ENCODE data around the gene PIGU. TPM values are rescaled to one million over a fixed set of nuclear protein-coding genes. Genes with fewer than 3 reads are reported as not detected.

The PIGU gene
- total and polyA plus RNA-seq, 2 donors (not counting 3 experiments of a cell fraction or from before 2014, with no cell fraction given), result 20.3 to 81.8 TPM

DNA sequence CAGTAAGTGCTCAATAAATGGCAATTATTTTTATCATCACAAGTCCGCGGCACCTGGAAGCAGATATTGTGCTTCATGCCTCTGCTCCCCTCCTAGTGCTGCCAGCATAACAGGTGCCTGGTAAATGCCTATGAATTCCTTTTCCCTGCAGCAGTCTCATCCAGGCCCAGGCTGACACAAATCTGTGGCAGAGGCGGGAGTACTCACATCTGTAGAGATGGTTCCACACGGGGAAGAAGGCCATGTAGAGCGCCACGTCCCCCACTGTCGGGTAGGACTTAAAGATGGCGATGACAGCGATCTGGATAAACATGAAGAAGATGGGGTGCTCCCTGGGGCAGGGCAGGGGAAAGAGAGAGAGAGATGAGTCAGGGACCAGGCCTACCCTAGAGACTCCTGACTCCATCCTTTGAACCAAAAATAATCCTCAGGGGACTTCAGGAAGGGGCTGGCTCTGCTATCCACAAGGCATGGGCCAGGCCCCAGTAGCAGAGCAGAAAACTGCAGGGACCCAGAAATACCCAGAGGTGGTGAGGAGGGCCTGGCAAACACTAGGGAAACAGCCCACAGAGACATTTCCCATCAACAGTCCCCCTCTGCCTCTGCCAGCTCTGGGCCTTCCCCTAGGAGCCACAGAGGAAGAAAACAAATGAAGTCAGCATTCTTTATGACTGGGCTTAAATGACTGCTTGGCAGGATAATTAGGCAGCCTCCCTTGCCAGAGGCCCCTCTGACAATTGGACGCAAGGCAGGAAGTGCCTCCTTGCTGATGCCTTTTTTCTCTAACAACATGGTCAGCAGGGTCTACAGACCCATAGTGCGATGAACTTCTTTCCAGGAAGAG is 95.3 kb downstream of the PIGU start:
- Histone ChIP-seq H3K4me2 (ENCODE audit: insufficient read depth, low read length) (no peak overlapping the region), H3K4me1 (ENCODE audit: control insufficient read depth, extremely low read depth, insufficient read depth, low read length) (peaks cover 14% of the 10 kb centered on the region), H3K9me3 (replicated peaks; ENCODE audit: control insufficient read depth, insufficient read depth, low read length) (no peaks in the 10 kb centered on the region), H3K27me3 (ENCODE audit: control insufficient read depth in 2 of 2, insufficient read depth in 2 of 2, low read length in 2 of 2) (no peaks in the 10 kb centered on the region), H3K27ac (ENCODE audit: insufficient read depth, low read depth, low read length) (peak overlapping the region; percentile 51), H2AFZ (ENCODE audit: low read depth, low read length) (peak overlapping the region; percentile 27), H4K20me1 (replicated peaks; ENCODE audit: control insufficient read depth, extremely low read depth, insufficient read depth, low read length) (no peaks in the 10 kb centered on the region), H3K9me1 (replicated peaks; ENCODE audit: control insufficient read depth, extremely low read depth, insufficient read depth, low read length) (no peaks in the 10 kb centered on the region), H3K4me3 (replicated peaks in 1 of 3; ENCODE audit: insufficient read depth in 1 of 3, low read depth in 1 of 3, low read length in 3 of 3) (no peak overlapping the region), H3K36me3 (ENCODE audit: control insufficient read depth in 2 of 2, extremely low read depth in 1 of 2, insufficient read depth in 2 of 2, low read length in 2 of 2) (peaks cover 0 to 5% of the 10 kb centered on the region in 2 experiments), H3K79me2 (ENCODE audit: control insufficient read depth, insufficient read depth, low read length) (no peaks in the 10 kb centered on the region), H3K9ac (replicated peaks; ENCODE audit: extremely low read depth, insufficient read depth, low read length) (peak overlapping the region; percentile 3)
- DNase-seq (ENCODE audit: low read depth, low spot score) (peak; percentile 91), FAIRE-seq (peak; percentile 90)
- no TSS peak for BruUV-seq (replicated peaks)
- intact Hi-C loops (cut with micrococcal nuclease) (no loop called here), dilution Hi-C loops (cut with MboI; ENCODE audit: extremely low pct_ligation_motif_present, low sequenced_read_pairs) (no loop called here)
- TF ChIP-seq FOS (IDR thresholded peaks at IDR 0.05; ENCODE audit: borderline replicate concordance, insufficient read depth, low read length) (no peak), POLR2A (IDR thresholded peaks at IDR 0.05; ENCODE audit: low read depth, low read length) (no peak), EZH2 (IDR thresholded peaks at IDR 0.05; ENCODE audit: borderline replicate concordance, low read depth, low read length, severe bottlenecking) (no peak), GATA2 (IDR thresholded peaks at IDR 0.05; ENCODE audit: insufficient read depth, insufficient read length, low read depth, low read length) (no peak), MYC (IDR thresholded peaks at IDR 0.05; ENCODE audit: low read depth, low read length) (no peak), JUN (IDR thresholded peaks at IDR 0.05; ENCODE audit: borderline replicate concordance, insufficient read depth, insufficient read length, low read depth) (no peak), POLR2AphosphoS5 (IDR thresholded peaks at IDR 0.05; ENCODE audit: insufficient read depth, low read depth, low read length) (no peak)
- TF ChIP-seq, protein P1, sequence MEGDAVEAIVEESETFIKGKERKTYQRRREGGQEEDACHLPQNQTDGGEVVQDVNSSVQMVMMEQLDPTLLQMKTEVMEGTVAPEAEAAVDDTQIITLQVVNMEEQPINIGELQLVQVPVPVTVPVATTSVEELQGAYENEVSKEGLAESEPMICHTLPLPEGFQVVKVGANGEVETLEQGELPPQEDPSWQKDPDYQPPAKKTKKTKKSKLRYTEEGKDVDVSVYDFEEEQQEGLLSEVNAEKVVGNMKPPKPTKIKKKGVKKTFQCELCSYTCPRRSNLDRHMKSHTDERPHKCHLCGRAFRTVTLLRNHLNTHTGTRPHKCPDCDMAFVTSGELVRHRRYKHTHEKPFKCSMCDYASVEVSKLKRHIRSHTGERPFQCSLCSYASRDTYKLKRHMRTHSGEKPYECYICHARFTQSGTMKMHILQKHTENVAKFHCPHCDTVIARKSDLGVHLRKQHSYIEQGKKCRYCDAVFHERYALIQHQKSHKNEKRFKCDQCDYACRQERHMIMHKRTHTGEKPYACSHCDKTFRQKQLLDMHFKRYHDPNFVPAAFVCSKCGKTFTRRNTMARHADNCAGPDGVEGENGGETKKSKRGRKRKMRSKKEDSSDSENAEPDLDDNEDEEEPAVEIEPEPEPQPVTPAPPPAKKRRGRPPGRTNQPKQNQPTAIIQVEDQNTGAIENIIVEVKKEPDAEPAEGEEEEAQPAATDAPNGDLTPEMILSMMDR (IDR thresholded peaks at IDR 0.05; ENCODE audit: extremely low read depth in 1 of 2, insufficient read depth in 1 of 2, low read depth in 1 of 2, low read length in 2 of 2), result no peak
- TF ChIP-seq, protein P2, sequence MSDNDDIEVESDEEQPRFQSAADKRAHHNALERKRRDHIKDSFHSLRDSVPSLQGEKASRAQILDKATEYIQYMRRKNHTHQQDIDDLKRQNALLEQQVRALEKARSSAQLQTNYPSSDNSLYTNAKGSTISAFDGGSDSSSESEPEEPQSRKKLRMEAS (IDR thresholded peaks at IDR 0.05; ENCODE audit: insufficient read depth, insufficient read length), result no peak
- CTCF ChIA-PET, result interaction anchor here (0.9 to 3.4 kb wide), 4 partner anchors 17 to 188 kb away, joined by 3 to 16 read pairs (median 10); no protein-coding TSS in a partner anchor
- POLR2A ChIA-PET, result interaction anchor here (0.6 kb wide), 1 partner anchor 122 kb away, joined by 4 read pairs; the partner anchor contains the start of gene TP53INP2

All from endothelial cell of umbilical vein (primary cell).